Mesothelial cell of epicardium (in vitro differentiated cells): Measurements from ENCODE around the gene THRA. TPM values are rescaled to one million over a fixed set of nuclear protein-coding genes. Genes with fewer than 3 reads are reported as not detected.
A peak's percentile ranks its signal among the peaks of the same experiment; 100 is the strongest.

ENCODE experiments used
- DNase-seq, 2 experiments: peaks; one replicate each; pipeline ENCODE4 v3.0.0; 2021; ENCODE audit warnings: low spot score in 2 of 2; ENCODE audit not compliant: unreplicated experiment in 2 of 2
- H3K27ac Mint-ChIP-seq: 2 replicates; pipeline ENCODE4 v1.8.0; 2021; ENCODE audit warnings: mixed read lengths
- H3K27me3 Mint-ChIP-seq: 2 replicates; pipeline ENCODE4 v1.8.0; 2021; ENCODE audit warnings: low read depth, mixed read lengths
- H3K36me3 Mint-ChIP-seq: 2 replicates; pipeline ENCODE4 v1.8.0; 2021; ENCODE audit warnings: mixed read lengths
- H3K4me1 Mint-ChIP-seq: 2 replicates; pipeline ENCODE4 v1.8.0; 2021; ENCODE audit warnings: mixed read lengths
- H3K4me3 Mint-ChIP-seq: 2 replicates; pipeline ENCODE4 v1.8.0; 2021; ENCODE audit warnings: mild to moderate bottlenecking, moderate library complexity, mixed read lengths
- H3K9me3 Mint-ChIP-seq: 2 replicates; pipeline ENCODE4 v1.8.0; 2021; ENCODE audit warnings: mixed read lengths
- CTCF ChIP-seq: fragments of 200-600 bp; sonication (generic); IDR thresholded peaks from one replicate; pipeline ENCODE4 v1.5.0; 2021; ENCODE audit warnings: antibody characterized with exemption; ENCODE audit not compliant: unreplicated experiment
- total RNA-seq: library from RNA; stranded (reverse); gene quantifications from 3 replicates; pipeline ENCODE4 v1.2.1, GENCODE V29; 2021

THRA gene
- total RNA-seq, 1 donor from 2014 or later: 42.4 TPM

DNA sequence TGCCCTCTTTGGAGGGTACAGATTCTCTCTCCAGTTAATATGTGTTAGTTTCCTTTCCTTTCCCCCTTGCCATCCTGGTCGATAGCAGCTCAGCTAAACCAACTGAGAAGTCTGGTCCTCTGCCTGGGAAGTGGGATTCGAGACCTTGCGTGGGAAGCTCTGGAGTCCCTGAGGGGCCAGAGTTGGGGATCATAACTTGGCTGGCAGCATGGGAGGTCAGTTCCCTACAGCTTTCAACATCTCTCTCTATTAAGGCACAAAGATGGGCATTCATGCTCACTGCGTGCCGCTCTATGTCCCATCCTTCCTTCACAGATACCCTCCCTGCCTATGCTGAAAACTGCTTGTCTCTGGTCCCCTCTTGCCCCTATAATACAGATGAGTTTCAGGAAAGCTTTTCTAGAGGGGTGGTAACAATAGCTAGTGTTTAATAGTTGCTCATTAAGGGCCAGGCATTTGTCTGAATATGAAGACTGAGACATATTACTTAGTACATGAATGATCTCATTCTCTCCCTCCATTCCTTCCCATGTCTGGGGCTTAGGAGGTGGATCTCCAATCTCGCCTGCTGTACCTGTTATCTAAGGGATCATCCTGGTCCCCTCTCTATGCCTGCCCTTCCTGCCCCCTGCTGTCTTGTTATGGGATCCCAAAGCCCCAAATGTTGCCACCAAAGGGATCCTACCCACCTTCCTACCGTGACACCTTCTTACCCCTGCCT, 10.8 kb downstream of the THRA start:
- no peak for TF ChIP-seq CTCF
- Mint-ChIP-seq H3K4me3 (no peak overlapping the region), H3K4me1 (peaks cover 63% of the 10 kb centered on the region), H3K36me3 (peaks cover 4% of the 10 kb centered on the region), H3K27ac (peak overlapping the region; percentile 86), H3K27me3 (no peaks in the 10 kb centered on the region), H3K9me3 (no peaks in the 10 kb centered on the region)
- no peak for DNase-seq

GRCh38 chr17:40074175-40074512, 11.4 kb downstream of the THRA start:
- Mint-ChIP-seq H3K36me3 (peaks cover 6% of the 10 kb centered on the region), H3K27ac (peak overlapping the region; percentile 86), H3K4me3 (no peak overlapping the region), H3K27me3 (no peaks in the 10 kb centered on the region), H3K4me1 (peaks cover 58% of the 10 kb centered on the region), H3K9me3 (no peaks in the 10 kb centered on the region)
- no peak for TF ChIP-seq CTCF
- no peak for DNase-seq

GRCh38 chr17:40074871-40075200, 12.1 kb downstream of the THRA start:
- Mint-ChIP-seq H3K4me1 (peaks cover 51% of the 10 kb centered on the region), H3K9me3 (no peaks in the 10 kb centered on the region), H3K36me3 (peaks cover 6% of the 10 kb centered on the region), H3K27ac (peak overlapping the region; percentile 31), H3K4me3 (no peak overlapping the region), H3K27me3 (no peaks in the 10 kb centered on the region)
- no peak for DNase-seq
- no peak for TF ChIP-seq CTCF

- Mint-ChIP-seq H3K27ac (peak overlapping the region; percentile 30), H3K9me3 (no peaks in the 10 kb centered on the region), H3K36me3 (peaks cover 6% of the 10 kb centered on the region), H3K27me3 (no peaks in the 10 kb centered on the region), H3K4me3 (no peak overlapping the region), H3K4me1 (peaks cover 45% of the 10 kb centered on the region)
- DNase-seq: peak in 1 of 2 experiments; percentile 50
- peak; percentile 97 for TF ChIP-seq CTCF
Measured at GRCh38 chr17:40075201-40075941, 12.6 kb downstream of the THRA start.

DNA sequence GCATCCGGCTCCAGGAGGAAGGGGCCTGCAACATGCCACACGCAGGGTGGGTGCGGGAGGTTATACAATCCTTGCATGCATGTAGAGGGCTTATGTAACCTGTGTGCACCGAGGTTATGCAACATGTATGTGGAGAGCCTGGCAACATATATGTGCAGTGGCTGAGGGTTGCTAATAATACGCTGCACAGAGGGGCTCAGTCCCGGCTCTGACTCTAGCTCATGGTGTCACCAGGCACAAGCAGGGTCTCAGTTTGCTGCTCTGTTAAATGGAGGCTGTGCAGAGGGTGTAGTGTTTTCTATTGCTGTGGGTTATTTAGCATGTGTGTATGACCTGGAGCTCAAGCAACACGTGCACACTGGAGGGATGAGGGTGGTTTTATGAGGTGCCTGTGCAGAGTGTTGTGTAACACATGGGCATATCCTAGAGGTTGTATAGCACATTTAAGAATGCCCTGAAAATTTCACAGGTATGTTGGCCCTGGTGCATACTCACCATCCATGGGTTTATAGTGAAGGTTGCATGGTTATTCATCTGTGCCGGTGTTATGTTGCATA, 13.3 kb downstream of the THRA start:
- H3K36me3 Mint-ChIP-seq: peaks cover 8% of the 10 kb centered on the region
- no peak overlapping the region for H3K27ac Mint-ChIP-seq
- H3K4me3 Mint-ChIP-seq: no peak overlapping the region
- TF ChIP-seq CTCF: no peak
- H3K4me1 Mint-ChIP-seq: peaks cover 39% of the 10 kb centered on the region
- no peaks in the 10 kb centered on the region for H3K27me3 Mint-ChIP-seq
- no peak for DNase-seq
- no peaks in the 10 kb centered on the region for H3K9me3 Mint-ChIP-seq
